GM21737 (cell line): ENCODE results near the gene ANO10.
"Not testable (repeated sequence)": the region's sequence is repeated elsewhere in the genome, so short reads cannot be mapped to it uniquely, and the experiment has no call there.

ENCODE experiments used
- ATAC-seq: cut with Tn5 transposase; IDR thresholded peaks from one replicate; pipeline ENCODE4 v1.9.1; 2021; ENCODE audit warnings: mild to moderate bottlenecking, moderate library complexity; ENCODE audit not compliant: unreplicated experiment

ANO10 gene

DNA sequence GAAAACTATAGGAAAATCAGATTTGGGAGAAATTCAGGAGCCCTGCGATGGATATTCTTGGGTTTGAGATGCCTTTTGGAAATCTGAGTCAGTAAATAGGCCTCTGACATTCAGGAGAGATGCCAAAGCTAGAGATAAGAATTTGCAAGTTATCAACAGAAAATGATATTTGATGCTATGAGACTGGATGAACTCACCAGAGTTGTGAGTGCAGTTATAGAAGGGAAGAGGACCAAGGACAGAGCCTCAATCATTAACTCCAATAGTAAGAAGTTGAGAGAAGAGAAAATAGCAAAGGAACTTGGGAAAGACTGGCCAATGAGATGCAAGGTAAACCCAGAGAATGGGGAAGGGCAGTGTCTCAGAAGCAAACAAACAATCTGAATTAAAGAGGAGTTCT lies 7.9 kb upstream of the ANO10 start:
- ATAC-seq = no peak

- no peak for ATAC-seq
These were observed 7.4 kb upstream of the ANO10 start for GRCh38 chr3:43629257-43629656.

- no peak for ATAC-seq
These were observed 5.5 kb upstream of the ANO10 start for GRCh38 chr3:43627360-43627759.

- no peak for ATAC-seq
These were observed 3.0 kb upstream of the ANO10 start for GRCh38 chr3:43624619-43625305.

- no peak for ATAC-seq
These were observed 768 bp downstream of the ANO10 start for GRCh38 chr3:43620831-43621655.

- no peak for ATAC-seq
These were observed 2.2 kb downstream of the ANO10 start for GRCh38 chr3:43619588-43619987.

- ATAC-seq = no peak
These were observed 3.7 kb downstream of the ANO10 start for GRCh38 chr3:43618142-43618541.

- no peak for ATAC-seq
These were observed 5.8 kb downstream of the ANO10 start for GRCh38 chr3:43616034-43616433.

- ATAC-seq = no peak
These were observed 6.7 kb downstream of the ANO10 start for GRCh38 chr3:43615133-43615532.

DNA sequence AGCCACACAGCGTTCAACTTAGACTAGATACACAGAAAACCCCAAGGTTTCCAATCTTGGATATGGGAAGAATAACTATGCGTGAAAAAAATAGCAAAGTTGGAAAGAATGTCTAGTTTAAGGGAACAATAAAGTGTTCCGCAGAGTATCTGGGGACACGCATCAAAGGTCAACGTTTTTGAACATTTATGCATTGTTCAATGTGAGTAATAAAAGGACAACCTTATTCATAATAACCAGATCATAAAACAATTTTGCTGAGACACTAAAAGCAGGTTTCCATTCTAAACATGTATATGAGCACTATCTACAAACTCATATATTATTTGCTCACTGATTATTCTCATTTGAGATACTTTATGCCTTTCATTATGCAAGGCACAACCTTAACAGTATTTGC lies 7.8 kb downstream of the ANO10 start:
- ATAC-seq = no peak

DNA sequence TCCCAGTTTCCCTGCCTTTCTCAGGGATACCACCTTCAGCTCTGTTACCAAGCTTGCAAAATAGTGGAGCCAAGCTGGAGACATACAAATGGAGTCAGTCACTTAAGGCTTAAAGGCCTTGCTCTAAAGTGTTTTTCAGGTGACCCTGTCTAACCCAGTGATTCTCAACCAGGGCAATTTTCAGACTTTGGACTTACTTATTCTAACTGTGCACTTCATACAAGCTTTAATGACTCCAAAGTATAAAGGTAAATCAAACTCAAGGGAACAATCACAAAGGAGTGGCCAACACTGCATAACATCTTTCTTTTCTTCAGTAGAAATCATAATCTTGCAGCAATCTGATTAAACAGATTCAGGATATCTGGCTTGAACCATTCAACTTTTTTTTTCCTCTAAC lies 9.4 kb downstream of the ANO10 start:
- no peak for ATAC-seq

DNA sequence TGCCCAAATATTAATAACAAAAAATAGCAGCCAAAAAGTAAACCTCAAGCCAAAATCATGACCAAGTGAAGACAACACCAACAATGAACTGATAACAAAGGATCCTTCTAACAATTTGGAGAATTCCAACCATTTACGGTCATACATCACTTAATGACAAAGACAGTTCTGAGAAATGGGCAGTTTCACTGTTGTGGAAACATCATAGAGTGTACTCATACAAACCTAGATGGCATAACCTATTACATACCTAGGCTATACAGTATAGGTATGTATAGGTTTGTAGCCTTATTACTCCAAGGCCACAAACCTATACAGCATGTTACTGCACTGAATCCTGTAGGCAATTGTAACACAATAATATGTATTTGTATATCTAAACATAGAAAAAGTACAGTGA lies 12.4 kb downstream of the ANO10 start:
- ATAC-seq = no peak

- ATAC-seq = no peak
These were observed 13.1 kb downstream of the ANO10 start for GRCh38 chr3:43608751-43609150.

DNA sequence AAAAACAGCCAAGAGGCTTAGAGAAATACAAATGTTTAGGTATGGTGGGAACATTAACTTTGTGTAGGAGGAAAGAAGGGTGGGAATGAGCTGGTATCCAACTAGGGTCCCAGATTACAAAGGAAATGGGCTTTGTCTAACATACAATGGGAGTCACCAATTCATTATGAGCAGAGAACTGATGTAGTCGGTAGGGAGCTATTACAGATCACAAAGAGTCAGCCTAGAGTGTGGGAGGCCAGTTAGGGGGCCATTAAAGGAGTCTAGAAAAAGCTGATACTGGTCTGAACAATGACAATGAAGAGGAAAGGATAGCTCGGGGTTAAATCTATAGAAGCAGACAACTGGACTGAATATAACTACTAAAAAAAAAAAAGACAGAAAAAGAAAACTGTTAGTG lies 15.5 kb downstream of the ANO10 start:
- ATAC-seq = no peak

GRCh38 chr3:43599959-43600358 lies 21.9 kb downstream of the ANO10 start:
- ATAC-seq = not testable (repeated sequence)

- ATAC-seq = no peak
These were observed 23.9 kb downstream of the ANO10 start for GRCh38 chr3:43597961-43598360.

DNA sequence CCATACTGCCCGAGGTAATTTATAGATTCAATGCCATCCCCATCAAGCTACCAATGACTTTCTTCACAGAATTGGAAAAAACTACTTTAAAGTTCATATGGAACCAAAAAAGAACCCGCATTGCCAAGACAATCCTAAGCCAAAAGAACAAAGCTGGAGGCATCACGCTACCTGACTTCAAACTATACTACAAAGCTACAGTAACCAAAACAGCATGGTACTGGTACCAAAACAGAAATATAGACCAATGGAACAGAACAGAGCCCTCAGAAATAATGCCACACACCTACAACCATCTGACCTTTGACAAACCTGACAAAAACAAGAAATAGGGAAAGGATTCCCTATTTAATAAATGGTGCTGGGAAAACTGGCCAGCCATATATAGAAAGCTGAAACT lies 25.6 kb downstream of the ANO10 start:
- ATAC-seq = not testable (repeated sequence)

DNA sequence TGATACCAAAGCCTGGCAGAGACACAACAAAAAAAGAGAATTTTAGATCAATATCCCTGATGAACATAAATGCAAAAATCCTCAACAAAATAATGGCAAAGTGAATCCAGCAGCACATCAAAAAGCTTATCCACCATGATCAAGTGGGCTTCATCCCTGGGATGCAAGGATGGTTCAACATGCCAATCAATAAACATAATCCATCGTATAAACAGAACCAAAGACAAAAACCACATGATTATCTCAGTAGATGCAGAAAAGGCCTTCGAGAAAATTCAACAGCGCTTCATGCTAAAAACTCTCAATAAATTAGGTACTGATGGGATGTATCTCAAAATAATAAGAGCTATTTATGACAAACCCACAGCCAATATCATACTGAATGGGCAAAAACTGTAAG lies 26.5 kb downstream of the ANO10 start:
- not testable (repeated sequence) for ATAC-seq

DNA sequence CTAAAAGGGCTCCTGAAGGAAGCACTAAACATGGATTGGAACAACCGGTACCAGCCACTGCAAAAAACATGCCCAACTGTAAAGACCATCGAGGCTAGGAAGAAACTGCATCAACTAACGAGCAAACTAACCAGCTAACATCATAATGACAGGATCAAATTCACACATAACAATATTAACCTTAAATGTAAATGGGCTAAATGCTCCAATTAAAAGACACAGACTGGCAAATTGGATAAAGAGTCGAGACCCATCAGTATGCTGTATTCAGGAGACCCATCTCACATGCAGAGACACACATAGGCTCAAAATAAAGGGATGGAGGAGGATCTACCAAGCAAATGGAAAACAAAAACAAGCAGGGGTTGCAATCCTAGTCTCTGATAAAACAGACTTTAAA lies 28.2 kb downstream of the ANO10 start:
- not testable (repeated sequence) for ATAC-seq

GRCh38 chr3:43591866-43592265 lies 29.9 kb downstream of the ANO10 start:
- not testable (repeated sequence) for ATAC-seq

- ATAC-seq = no peak
These were observed 34.5 kb downstream of the ANO10 start for GRCh38 chr3:43587303-43587702.

- no peak for ATAC-seq
These were observed 37.6 kb downstream of the ANO10 start for GRCh38 chr3:43584043-43584826.
